ENCODE data around the gene CTNND2. TPM values are rescaled to one million over a fixed set of nuclear protein-coding genes. Genes with fewer than 3 reads are reported as not detected.

The CTNND2 gene
- total RNA-seq, 1 experiment from 2014 or later = 7.0 TPM

DNA sequence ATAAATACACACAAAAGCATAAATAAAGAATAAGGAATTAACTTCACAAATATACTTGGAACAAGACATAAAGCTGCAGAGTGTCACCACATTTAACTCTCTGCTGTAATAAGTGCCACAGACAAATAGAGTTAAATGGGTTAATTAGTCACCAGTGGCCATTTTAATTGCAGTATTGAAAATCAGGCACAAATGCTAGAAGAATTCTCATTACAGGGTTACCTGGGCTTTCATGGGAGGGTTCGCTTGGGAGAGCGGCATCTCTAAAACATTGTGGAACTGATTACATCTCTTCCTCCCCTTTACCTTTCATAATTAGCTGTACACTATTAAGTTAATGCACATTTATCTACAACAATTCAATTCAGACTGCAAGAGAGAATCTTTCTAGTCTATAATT lies 637.9 kb downstream of the CTNND2 start:
- H3K9me3 ChIP-seq (ENCODE audit: control insufficient read depth, low read depth, low read length) = no peaks in the 10 kb centered on the region
- no peak for DNase-seq
- H3K23me2 ChIP-seq (ENCODE audit: insufficient read length, low read depth, low read length, poor library complexity, severe bottlenecking) = no peaks in the 10 kb centered on the region
- no peaks in the 10 kb centered on the region for H3K27me3 ChIP-seq (ENCODE audit: insufficient read depth, low read length)
- no peak overlapping the region for H2AFZ ChIP-seq (ENCODE audit: low read length)
- no peak overlapping the region for H3K4ac ChIP-seq (ENCODE audit: low read depth, low read length)
- no peak overlapping the region for H4K5ac ChIP-seq (ENCODE audit: insufficient read length, low read depth, low read length)
- no peak overlapping the region for H2BK5ac ChIP-seq (ENCODE audit: insufficient read length, low read length)
- H3K4me2 ChIP-seq (ENCODE audit: insufficient read depth, insufficient read length, low read length) = no peak overlapping the region
- H3K79me1 ChIP-seq (ENCODE audit: insufficient read depth, low read depth, low read length, poor library complexity, severe bottlenecking) = no peaks in the 10 kb centered on the region
- H4K20me1 ChIP-seq (ENCODE audit: control insufficient read depth, insufficient read depth, insufficient read length) = no peaks in the 10 kb centered on the region
- no peak overlapping the region for H3K23ac ChIP-seq (ENCODE audit: insufficient read length, low read depth, low read length)
- H2BK20ac ChIP-seq (ENCODE audit: low read depth, low read length, poor library complexity, severe bottlenecking) = no peak overlapping the region
- H2BK12ac ChIP-seq (ENCODE audit: insufficient read length, low read depth, low read length) = no peak overlapping the region
- Mint-ChIP-seq H3K9me3 (no peaks in the 10 kb centered on the region), H3K27ac (no peak overlapping the region), H3K27me3 (ENCODE audit: low read depth) (no peaks in the 10 kb centered on the region), H3K4me1 (no peaks in the 10 kb centered on the region), H3K4me3 (no peak overlapping the region), H3K36me3 (ENCODE audit: insufficient read depth in 1 of 3, low read depth in 3 of 3) (no peaks in the 10 kb centered on the region)
- no peak overlapping the region for H3K56ac ChIP-seq (ENCODE audit: insufficient read length, low read depth, low read length)
- TF ChIP-seq, protein P1, sequence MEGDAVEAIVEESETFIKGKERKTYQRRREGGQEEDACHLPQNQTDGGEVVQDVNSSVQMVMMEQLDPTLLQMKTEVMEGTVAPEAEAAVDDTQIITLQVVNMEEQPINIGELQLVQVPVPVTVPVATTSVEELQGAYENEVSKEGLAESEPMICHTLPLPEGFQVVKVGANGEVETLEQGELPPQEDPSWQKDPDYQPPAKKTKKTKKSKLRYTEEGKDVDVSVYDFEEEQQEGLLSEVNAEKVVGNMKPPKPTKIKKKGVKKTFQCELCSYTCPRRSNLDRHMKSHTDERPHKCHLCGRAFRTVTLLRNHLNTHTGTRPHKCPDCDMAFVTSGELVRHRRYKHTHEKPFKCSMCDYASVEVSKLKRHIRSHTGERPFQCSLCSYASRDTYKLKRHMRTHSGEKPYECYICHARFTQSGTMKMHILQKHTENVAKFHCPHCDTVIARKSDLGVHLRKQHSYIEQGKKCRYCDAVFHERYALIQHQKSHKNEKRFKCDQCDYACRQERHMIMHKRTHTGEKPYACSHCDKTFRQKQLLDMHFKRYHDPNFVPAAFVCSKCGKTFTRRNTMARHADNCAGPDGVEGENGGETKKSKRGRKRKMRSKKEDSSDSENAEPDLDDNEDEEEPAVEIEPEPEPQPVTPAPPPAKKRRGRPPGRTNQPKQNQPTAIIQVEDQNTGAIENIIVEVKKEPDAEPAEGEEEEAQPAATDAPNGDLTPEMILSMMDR (conservative IDR thresholded peaks at IDR 0.05) = no peak
- no peaks in the 10 kb centered on the region for H3K4me1 ChIP-seq (ENCODE audit: insufficient read depth, low read length)
- no peaks in the 10 kb centered on the region for H3K79me2 ChIP-seq (ENCODE audit: insufficient read depth, low read length)
- H4K8ac ChIP-seq (replicated peaks; ENCODE audit: insufficient read length, low read depth, low read length) = no peak overlapping the region
- H2BK120ac ChIP-seq (ENCODE audit: low read depth, low read length, poor library complexity, severe bottlenecking) = no peak overlapping the region
- no peak overlapping the region for H3T11ph ChIP-seq (ENCODE audit: low read length)
- no peak overlapping the region for H3K9ac ChIP-seq (ENCODE audit: extremely low read depth, insufficient read length, low read length)
- H3K27ac ChIP-seq (ENCODE audit: insufficient read length, low read depth, low read length) = no peak overlapping the region
- no peak overlapping the region for H2BK15ac ChIP-seq (ENCODE audit: low read depth, low read length)
- H3K14ac ChIP-seq (ENCODE audit: insufficient read depth, low read length) = no peak overlapping the region
- H3K18ac ChIP-seq (ENCODE audit: insufficient read length, low read depth, low read length) = no peak overlapping the region
- no peak overlapping the region for H2AK5ac ChIP-seq (ENCODE audit: insufficient read length, low read length)
- no CpG with 5 or more reads among the region's 2 CpGs for WGBS (ENCODE audit: extremely low coverage, insufficient read length, low lambda C conversion rate)
- no peak overlapping the region for H4K91ac ChIP-seq (ENCODE audit: insufficient read length, low read depth, low read length)
